Lower leg skin (tissue), 3 donors: Measurements from ENCODE around the gene RHOC.

Experiments
- CTCF ChIP-seq, 3 donors: fragments of 450-650 bp; IDR thresholded peaks; one replicate each; pipeline ENCODE4 v1.5.1; 2016; ENCODE audit warnings: antibody characterized with exemption in 3 of 3, mild to moderate bottlenecking in 3 of 3, moderate library complexity in 2 of 3
- POLR2A ChIP-seq, 2 donors: fragments of 450-650 bp; IDR thresholded peaks; one replicate each; pipeline ENCODE4 v1.6.1; 2016 to 2017; ENCODE audit warnings: antibody characterized with exemption in 2 of 2, mild to moderate bottlenecking in 1 of 2, moderate library complexity in 1 of 2

GRCh38 chr1:112754116-112754628 is 47.2 kb upstream of the RHOC start:
- TF ChIP-seq CTCF (IDR thresholded peaks at IDR 0.05), result no peak
- no peak for TF ChIP-seq POLR2A (IDR thresholded peaks at IDR 0.05)
